ENCODE data around the gene NBEA.

- TF ChIP-seq CTCF (IDR thresholded peaks at IDR 0.05) (no peak), POLR2A (IDR thresholded peaks at IDR 0.05) (no peak)
Observed at GRCh38 chr13:35309706-35310105, 367.6 kb downstream of the NBEA start.
